GM19043 (cell line): ENCODE results near the gene NR1D1.

Experiments used
- ATAC-seq: cut with Tn5 transposase; IDR thresholded peaks from one replicate; pipeline ENCODE4 v1.9.1; 2021; ENCODE audit warnings: low read depth; ENCODE audit not compliant: unreplicated experiment

NR1D1 gene

GRCh38 chr17:40079545-40079944 lies 20.8 kb downstream of the NR1D1 start:
- no peak for ATAC-seq

GRCh38 chr17:40076591-40076990 lies 23.8 kb downstream of the NR1D1 start:
- no peak for ATAC-seq

GRCh38 chr17:40075942-40076498 lies 24.4 kb downstream of the NR1D1 start:
- ATAC-seq, result no peak

- ATAC-seq, result no peak
These were observed 25.0 kb downstream of the NR1D1 start for GRCh38 chr17:40075201-40075941.

GRCh38 chr17:40074871-40075200 lies 25.6 kb downstream of the NR1D1 start:
- no peak for ATAC-seq

- no peak for ATAC-seq
These were observed 26.2 kb downstream of the NR1D1 start for GRCh38 chr17:40074175-40074512.

GRCh38 chr17:40073454-40074174 lies 26.8 kb downstream of the NR1D1 start:
- ATAC-seq, result no peak

GRCh38 chr17:40072735-40073346 lies 27.5 kb downstream of the NR1D1 start:
- ATAC-seq, result no peak

GRCh38 chr17:40072040-40072734 lies 28.2 kb downstream of the NR1D1 start:
- no peak for ATAC-seq

GRCh38 chr17:40071313-40072039 lies 28.9 kb downstream of the NR1D1 start:
- ATAC-seq, result no peak

- ATAC-seq, result no peak
These were observed 29.6 kb downstream of the NR1D1 start for GRCh38 chr17:40070709-40071312.

GRCh38 chr17:40069751-40070708 lies 30.4 kb downstream of the NR1D1 start:
- no peak for ATAC-seq

- ATAC-seq, result no peak
These were observed 31.3 kb downstream of the NR1D1 start for GRCh38 chr17:40068917-40069750.

GRCh38 chr17:40068584-40068916 lies 31.8 kb downstream of the NR1D1 start:
- ATAC-seq, result no peak

GRCh38 chr17:40068129-40068581 lies 32.2 kb downstream of the NR1D1 start:
- ATAC-seq, result no peak

- ATAC-seq, result no peak
These were observed 32.7 kb downstream of the NR1D1 start for GRCh38 chr17:40067710-40068109.

GRCh38 chr17:40065769-40066510 lies 34.4 kb downstream of the NR1D1 start:
- no peak for ATAC-seq
